ENCODE measurements around the gene APOO.

Gene APOO

DNA sequence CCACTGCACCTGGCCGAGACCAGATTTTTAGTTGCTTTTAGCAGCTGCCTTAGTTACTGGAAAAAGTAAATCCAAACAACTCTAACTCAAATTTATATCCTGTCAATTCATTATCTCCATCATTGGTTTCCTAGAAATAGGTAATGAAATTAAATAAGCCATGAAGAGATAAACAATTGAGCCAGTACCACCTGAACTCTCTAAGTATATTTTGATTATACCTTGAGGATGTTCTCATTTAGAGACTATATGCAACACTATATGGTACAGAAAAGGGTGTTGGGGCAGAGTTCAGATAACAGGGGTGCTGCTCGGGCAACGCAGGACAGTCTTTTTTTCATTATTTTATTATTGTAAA, 89.8 kb downstream of the APOO start:
- DNase-seq (ENCODE audit: low spot score) = no peak

- no peak for DNase-seq (ENCODE audit: low spot score)
Measured at GRCh38 chrX:23816179-23816578, 91.6 kb downstream of the APOO start.

DNA sequence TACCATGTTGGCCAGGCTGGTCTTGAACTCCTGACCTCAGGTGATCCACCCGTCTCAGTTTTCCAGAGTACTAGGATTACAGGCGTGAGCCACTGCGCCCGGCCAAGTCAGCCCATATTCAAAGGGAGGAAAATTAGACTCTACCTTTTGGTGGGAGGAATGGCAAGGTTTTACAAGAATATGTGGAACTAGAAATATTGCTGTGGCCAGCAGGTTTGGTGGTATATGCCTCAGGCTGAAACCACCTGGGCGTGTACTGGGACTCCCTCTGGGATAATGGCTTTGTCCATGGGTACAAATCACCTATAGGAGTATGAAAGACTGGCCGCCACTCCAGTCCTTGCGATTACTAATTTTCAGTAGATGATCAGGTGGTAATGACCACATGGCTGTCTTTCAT, 92.4 kb downstream of the APOO start:
- DNase-seq (ENCODE audit: low spot score) = no peak

- no peak for DNase-seq (ENCODE audit: low spot score)
Measured at GRCh38 chrX:23813808-23814207, 93.9 kb downstream of the APOO start.

DNA sequence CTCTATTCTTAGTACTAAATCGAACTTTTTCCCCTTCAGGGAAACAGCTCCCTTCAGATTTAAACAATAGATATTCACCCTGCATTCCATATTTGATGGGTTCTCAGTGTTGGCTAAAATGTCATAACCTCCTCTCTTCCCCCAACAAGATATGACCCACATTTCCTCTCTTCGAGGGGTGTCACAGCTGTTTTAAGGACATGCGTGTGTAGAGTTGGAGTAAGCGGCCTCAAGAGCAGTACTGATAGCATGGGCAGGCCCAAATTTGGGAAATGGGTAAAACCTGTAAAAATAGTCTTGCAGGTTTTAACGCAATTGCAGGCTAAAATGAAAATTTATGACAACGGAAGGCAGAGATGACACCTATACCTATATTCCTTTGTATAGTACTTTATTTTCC, 96.1 kb downstream of the APOO start:
- no peak for DNase-seq (ENCODE audit: low spot score)

GRCh38 chrX:23811108-23811651, 96.6 kb downstream of the APOO start:
- DNase-seq (ENCODE audit: low spot score) = no peak

DNA sequence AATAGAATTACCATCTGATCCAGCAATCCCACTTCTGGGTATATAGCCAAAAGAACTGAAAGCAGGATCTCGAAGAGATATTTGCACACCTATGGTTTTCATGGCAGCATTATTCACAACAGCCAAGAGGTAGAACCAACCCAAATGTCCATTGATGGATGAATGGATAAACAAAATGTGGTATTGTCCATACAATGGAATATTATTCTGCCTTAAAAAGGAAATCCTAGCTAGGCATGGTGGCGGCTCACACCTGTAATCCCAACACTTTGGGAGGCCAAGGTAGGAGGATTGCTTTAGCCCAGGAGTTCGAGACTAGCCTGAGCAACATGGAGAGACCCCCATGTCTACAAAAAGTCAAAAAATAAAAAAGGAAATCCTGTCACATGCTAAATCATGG, 97.5 kb downstream of the APOO start:
- no peak for DNase-seq (ENCODE audit: low spot score)

- DNase-seq (ENCODE audit: low spot score) = no peak
Measured at GRCh38 chrX:23805389-23805788, 102.3 kb downstream of the APOO start.

DNA sequence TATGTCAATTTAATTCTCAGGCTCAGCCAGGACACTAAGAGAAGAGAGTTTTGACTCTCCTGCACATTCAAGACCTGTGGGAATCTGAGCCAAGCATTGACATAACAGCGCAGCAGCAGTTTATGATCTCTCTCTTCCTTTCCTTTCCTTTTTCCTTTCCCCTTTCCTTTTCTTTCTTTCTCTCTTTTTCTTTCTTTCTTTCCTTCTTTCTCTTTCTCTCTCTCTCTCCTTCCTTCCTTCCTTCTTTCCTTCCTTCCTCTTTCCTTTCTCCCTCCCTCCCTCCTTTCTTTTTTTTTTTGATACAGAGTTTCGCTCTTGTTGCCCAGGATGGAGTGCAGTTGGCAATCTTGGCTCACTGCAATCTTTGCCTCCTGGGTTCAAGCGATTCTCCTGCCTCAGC, 103.2 kb downstream of the APOO start:
- no peak for DNase-seq (ENCODE audit: low spot score)

DNA sequence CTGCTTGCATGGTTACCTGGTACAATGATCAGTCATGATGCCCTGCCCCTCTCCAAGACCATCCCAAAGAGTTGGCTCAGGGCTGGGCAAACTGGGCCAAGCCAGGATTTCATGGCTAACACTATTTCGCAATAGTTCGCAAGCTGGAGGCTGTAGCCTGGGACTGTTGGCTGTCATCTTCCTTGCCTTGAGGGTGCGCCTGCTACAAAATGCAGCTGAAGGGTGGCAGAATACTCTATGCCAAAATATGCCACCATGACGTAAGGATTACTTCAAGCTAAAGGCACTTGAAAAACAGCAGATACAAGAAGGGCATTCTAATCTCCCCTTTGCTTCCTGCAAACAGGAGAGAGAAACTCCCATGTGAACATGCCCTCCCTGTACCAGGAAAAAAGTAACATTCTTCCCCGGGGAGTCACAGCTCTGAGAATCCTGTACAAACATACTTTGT, 103.8 kb downstream of the APOO start:
- peak; percentile 58 for DNase-seq (ENCODE audit: low spot score)

- no peak for DNase-seq (ENCODE audit: low spot score)
Measured at GRCh38 chrX:23802431-23802830, 105.3 kb downstream of the APOO start.

DNA sequence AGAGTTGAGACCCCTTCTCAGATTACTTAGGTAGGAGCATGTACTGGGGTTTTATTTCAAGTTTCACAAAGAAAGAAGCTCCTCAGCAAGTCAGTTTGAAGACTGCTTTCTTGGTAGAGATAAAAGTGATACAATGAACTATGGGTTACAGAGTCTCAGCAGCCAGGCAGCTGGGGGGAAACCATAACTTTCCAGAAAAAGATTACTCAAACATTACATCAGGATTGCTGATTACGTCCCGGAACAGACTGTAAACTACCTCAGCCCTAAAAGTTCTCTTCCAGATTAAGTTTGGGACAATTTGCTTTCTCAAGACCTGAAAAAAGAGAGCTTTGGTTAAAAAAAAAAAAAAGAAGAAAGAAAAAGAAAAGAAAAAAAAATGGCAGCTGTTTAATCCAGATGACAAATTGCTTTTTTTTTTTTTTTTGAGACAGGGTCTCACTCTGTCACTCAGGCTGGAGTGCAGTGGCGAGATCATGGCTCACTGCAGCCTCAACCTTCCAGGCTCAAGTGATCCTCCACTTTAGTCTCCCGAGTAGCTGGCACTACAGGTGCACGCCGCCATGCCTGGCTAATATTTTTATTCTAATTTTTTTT, 108.2 kb downstream of the APOO start:
- no peak for DNase-seq (ENCODE audit: low spot score)

DNA sequence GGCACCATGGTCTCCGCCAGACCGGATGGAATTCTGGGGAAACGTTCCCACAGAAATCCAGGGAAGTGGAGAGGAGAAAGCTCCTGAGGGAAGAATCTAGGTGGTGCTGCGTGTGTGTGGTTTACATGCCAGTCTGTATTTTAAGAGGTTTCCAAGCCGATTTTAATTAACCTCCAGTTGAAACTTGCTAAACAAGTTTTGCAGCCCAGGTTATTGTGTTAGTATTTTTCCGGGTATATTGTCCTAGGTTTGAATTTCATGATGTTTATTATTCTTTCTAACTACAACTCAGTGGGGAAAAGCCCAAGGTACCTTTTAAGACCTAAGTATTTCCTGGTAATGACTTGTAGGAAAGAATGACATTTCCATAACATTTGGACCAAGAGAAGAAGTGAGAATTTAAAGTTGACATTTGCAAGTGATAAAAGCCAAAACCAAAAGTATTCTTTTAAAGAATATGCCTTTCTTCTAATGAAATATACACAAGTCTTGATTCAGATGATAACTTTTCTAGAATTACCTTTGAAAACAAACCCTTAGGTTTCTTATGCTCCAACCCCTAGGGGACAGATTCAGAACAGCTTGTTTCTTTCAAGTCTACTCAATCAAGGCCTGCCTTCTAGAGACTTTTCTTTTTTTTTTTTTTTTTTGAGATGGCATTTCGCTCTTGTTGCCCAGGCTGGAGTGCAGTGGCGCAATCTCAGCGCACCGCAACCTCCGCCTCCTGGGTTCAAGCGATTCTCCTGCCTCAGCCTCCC, 110.2 kb downstream of the APOO start:
- DNase-seq (ENCODE audit: low spot score) = peak; percentile 52

- DNase-seq (ENCODE audit: low spot score) = no peak
Measured at GRCh38 chrX:23795221-23795620, 112.5 kb downstream of the APOO start.

GRCh38 chrX:23792861-23793553, 114.7 kb downstream of the APOO start:
- no peak for DNase-seq (ENCODE audit: low spot score)

- no peak for DNase-seq (ENCODE audit: low spot score)
Measured at GRCh38 chrX:23790155-23790497, 117.6 kb downstream of the APOO start.

DNA sequence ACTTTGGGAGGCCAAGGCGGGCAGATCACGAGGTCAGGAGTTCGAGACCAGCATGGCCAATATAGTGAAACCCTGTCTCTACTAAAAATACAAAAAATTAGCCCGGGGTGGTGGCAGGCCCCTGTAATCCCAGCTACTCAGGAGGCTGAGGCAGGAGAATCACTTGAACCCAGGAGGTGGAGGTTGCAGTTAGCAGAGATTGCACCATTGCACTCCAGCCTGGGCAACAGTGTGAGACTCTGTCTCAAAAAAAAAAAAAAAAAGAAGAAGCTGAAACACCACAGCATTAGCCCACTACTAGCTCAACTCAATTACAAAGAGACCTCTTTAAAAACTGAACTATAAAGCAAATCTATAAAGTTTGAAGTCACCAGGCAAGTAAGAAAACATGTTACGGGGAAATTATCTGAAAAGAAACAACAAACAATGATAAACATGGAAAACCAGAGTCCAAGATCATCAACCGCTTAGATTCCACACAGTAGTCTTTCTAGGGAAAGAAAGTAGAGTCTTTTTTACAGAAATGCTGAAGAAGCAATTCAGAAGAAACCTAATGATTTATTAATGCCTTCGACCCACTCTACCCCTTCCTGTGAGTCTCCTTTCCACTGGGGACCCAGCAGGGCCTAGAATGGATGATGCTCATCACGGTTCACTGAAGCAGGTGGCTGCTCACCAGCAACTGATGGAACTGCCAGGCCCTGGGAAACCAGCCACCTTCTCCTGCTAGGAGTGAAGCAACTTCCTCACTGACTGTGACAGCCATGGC, 118.2 kb downstream of the APOO start:
- DNase-seq (ENCODE audit: low spot score) = no peak

GRCh38 chrX:23788946-23789345, 118.8 kb downstream of the APOO start:
- no peak for DNase-seq (ENCODE audit: low spot score)

- no peak for DNase-seq (ENCODE audit: low spot score)
Measured at GRCh38 chrX:23788521-23788920, 119.2 kb downstream of the APOO start.

GRCh38 chrX:23787745-23788118, 120.0 kb downstream of the APOO start:
- DNase-seq (ENCODE audit: low spot score) = no peak

- no peak for DNase-seq (ENCODE audit: low spot score)
Measured at GRCh38 chrX:23786268-23786815, 121.4 kb downstream of the APOO start.

- DNase-seq (ENCODE audit: low spot score) = no peak
Measured at GRCh38 chrX:23785580-23785979, 122.2 kb downstream of the APOO start.
